SK-N-SH treated with all-trans-retinoic acid at 6 μM for 48 hours (cell line): ENCODE results near the gene CHST13.

ENCODE experiments used
- ARNTL ChIP-seq: fragments of 450-650 bp; formaldehyde crosslinking; IDR thresholded peaks from 2 replicates; pipeline ENCODE4 v1.5.0; 2020; ENCODE audit warnings: low read depth, mild to moderate bottlenecking, moderate library complexity, borderline replicate concordance
- BACH2 ChIP-seq: fragments of 250-450 bp; sonication (Bioruptor Pico); IDR thresholded peaks from 2 replicates; pipeline ENCODE4 v1.9.0; 2021; ENCODE audit warnings: mild to moderate bottlenecking, borderline replicate concordance
- CREB5 ChIP-seq: fragments of 250-450 bp; sonication (Bioruptor Pico); IDR thresholded peaks from 2 replicates; pipeline ENCODE4 v1.5.1; 2020; ENCODE audit warnings: low read depth, mild to moderate bottlenecking, moderate library complexity
- CSDC2 ChIP-seq: fragments of 250-450 bp; sonication (Bioruptor Pico); IDR thresholded peaks from 2 replicates; pipeline ENCODE4 v1.5.0; 2020; ENCODE audit warnings: mild to moderate bottlenecking, moderate library complexity
- GLIS3 ChIP-seq: fragments of 250-450 bp; sonication (Bioruptor Pico); IDR thresholded peaks from 2 replicates; pipeline ENCODE4 v1.5.0; 2020; ENCODE audit warnings: mild to moderate bottlenecking, moderate library complexity
- ISL1 ChIP-seq: fragments of 250-450 bp; sonication (Bioruptor Pico); IDR thresholded peaks from 2 replicates; pipeline ENCODE4 v2.1.2; 2022; ENCODE audit warnings: mild to moderate bottlenecking, moderate library complexity
- PATZ1 ChIP-seq: fragments of 250-450 bp; sonication (Bioruptor Pico); IDR thresholded peaks from 2 replicates; pipeline ENCODE4 v1.8.0; 2020; ENCODE audit warnings: mild to moderate bottlenecking, moderate library complexity, borderline replicate concordance
- PPARA ChIP-seq: fragments of 250-450 bp; sonication (Bioruptor Pico); IDR thresholded peaks from 2 replicates; pipeline ENCODE4 v1.5.0; 2020; ENCODE audit warnings: mild to moderate bottlenecking, borderline replicate concordance
- RARB ChIP-seq: fragments of 250-450 bp; sonication (Bioruptor Pico); IDR thresholded peaks from 2 replicates; pipeline ENCODE4 v1.8.0; 2021; ENCODE audit warnings: mild to moderate bottlenecking, moderate library complexity
- SNAI2 ChIP-seq: fragments of 250-450 bp; sonication (Bioruptor Pico); IDR thresholded peaks from 2 replicates; pipeline ENCODE4 v1.5.0; 2020; ENCODE audit warnings: mild to moderate bottlenecking, moderate library complexity
- TCF4 ChIP-seq: fragments of 250-450 bp; sonication (Bioruptor Pico); IDR thresholded peaks from 2 replicates; pipeline ENCODE4 v1.8.0; 2021; ENCODE audit warnings: mild to moderate bottlenecking, moderate library complexity, borderline replicate concordance
- TOX ChIP-seq: fragments of 250-450 bp; sonication (Bioruptor Pico); IDR thresholded peaks from 2 replicates; pipeline ENCODE4 v1.8.0; 2021; ENCODE audit warnings: mild to moderate bottlenecking, moderate library complexity, borderline replicate concordance
- ZC3H10 ChIP-seq: fragments of 250-450 bp; sonication (Bioruptor Pico); IDR thresholded peaks from 2 replicates; pipeline ENCODE4 v1.5.1; 2021; ENCODE audit warnings: mild to moderate bottlenecking, moderate library complexity
- ZNF70 ChIP-seq: fragments of 450-650 bp; formaldehyde crosslinking; IDR thresholded peaks from 2 replicates; pipeline ENCODE4 v1.5.0; 2020; ENCODE audit warnings: mild to moderate bottlenecking, moderate library complexity

GRCh38 chr3:126557761-126558160 lies 33.8 kb downstream of the CHST13 start:
- TF ChIP-seq ZNF70 (CRISPR knock-in tag) = no peak
- TF ChIP-seq CREB5 (CRISPR knock-in tag) = no peak
- TF ChIP-seq SNAI2 (CRISPR knock-in tag) = no peak
- no peak for TF ChIP-seq RARB (CRISPR knock-in tag)
- no peak for TF ChIP-seq TOX
- TF ChIP-seq ZC3H10 = no peak
- TF ChIP-seq PATZ1 (CRISPR knock-in tag) = no peak
- TF ChIP-seq ARNTL (CRISPR knock-in tag) = no peak
- TF ChIP-seq BACH2 = no peak
- TF ChIP-seq ISL1 (CRISPR knock-in tag) = no peak
- TF ChIP-seq GLIS3 (CRISPR knock-in tag) = no peak
- TF ChIP-seq CSDC2 (CRISPR knock-in tag) = no peak
- TF ChIP-seq TCF4 (CRISPR knock-in tag) = no peak
- no peak for TF ChIP-seq PPARA (CRISPR knock-in tag)
